ENCODE results near the gene TMEM59. TPM values are rescaled to one million over a fixed set of nuclear protein-coding genes. Genes with fewer than 3 reads are reported as not detected.

Gene TMEM59
- total RNA-seq, 1 donor from 2014 or later: 225 TPM

- no peaks in the 10 kb centered on the region for H3K9me3 Mint-ChIP-seq
Measured at GRCh38 chr1:54084794-54085193, 31.8 kb upstream of the TMEM59 start.

GRCh38 chr1:54081306-54082270, 28.6 kb upstream of the TMEM59 start:
- no peaks in the 10 kb centered on the region for H3K36me3 Mint-ChIP-seq
- TF ChIP-seq CTCF (IDR thresholded peaks at IDR 0.05; ENCODE audit: unreplicated experiment): peak; percentile 50
- no peaks in the 10 kb centered on the region for H3K27me3 Mint-ChIP-seq (ENCODE audit: low read depth)
- H3K27ac Mint-ChIP-seq: no peak overlapping the region
- H3K4me1 Mint-ChIP-seq: no peaks in the 10 kb centered on the region
- no peak overlapping the region for H3K4me3 Mint-ChIP-seq
- DNase-seq (ENCODE audit: low spot score in 2 of 2, unreplicated experiment in 2 of 2): peak in 1 of 2 experiments; percentile 46
- no peaks in the 10 kb centered on the region for H3K9me3 Mint-ChIP-seq

More at GRCh38 chr1:54084794-54085193, 31.8 kb upstream of the TMEM59 start:
- no peak for TF ChIP-seq CTCF (IDR thresholded peaks at IDR 0.05; ENCODE audit: unreplicated experiment)
- Mint-ChIP-seq H3K27ac (no peak overlapping the region), H3K4me1 (no peaks in the 10 kb centered on the region), H3K36me3 (no peaks in the 10 kb centered on the region), H3K4me3 (no peak overlapping the region), H3K27me3 (ENCODE audit: low read depth) (no peaks in the 10 kb centered on the region)
- DNase-seq (ENCODE audit: low spot score in 2 of 2, unreplicated experiment in 2 of 2): no peak

GRCh38 chr1:54080598-54081049, 27.6 kb upstream of the TMEM59 start:
- H3K36me3 Mint-ChIP-seq: no peaks in the 10 kb centered on the region
- no peak for TF ChIP-seq CTCF (IDR thresholded peaks at IDR 0.05; ENCODE audit: unreplicated experiment)
- H3K27ac Mint-ChIP-seq: no peak overlapping the region
- H3K4me1 Mint-ChIP-seq: no peaks in the 10 kb centered on the region
- no peak overlapping the region for H3K4me3 Mint-ChIP-seq
- H3K27me3 Mint-ChIP-seq (ENCODE audit: low read depth): no peaks in the 10 kb centered on the region
- H3K9me3 Mint-ChIP-seq: no peaks in the 10 kb centered on the region
- no peak for DNase-seq (ENCODE audit: low spot score in 2 of 2, unreplicated experiment in 2 of 2)

GRCh38 chr1:54077359-54077758, 24.4 kb upstream of the TMEM59 start:
- no peaks in the 10 kb centered on the region for H3K27me3 Mint-ChIP-seq (ENCODE audit: low read depth)
- H3K36me3 Mint-ChIP-seq: no peaks in the 10 kb centered on the region
- H3K9me3 Mint-ChIP-seq: no peaks in the 10 kb centered on the region
- no peaks in the 10 kb centered on the region for H3K4me1 Mint-ChIP-seq
- H3K27ac Mint-ChIP-seq: no peak overlapping the region
- H3K4me3 Mint-ChIP-seq: no peak overlapping the region
- no peak for DNase-seq (ENCODE audit: low spot score in 2 of 2, unreplicated experiment in 2 of 2)
- TF ChIP-seq CTCF (IDR thresholded peaks at IDR 0.05; ENCODE audit: unreplicated experiment): no peak

- DNase-seq (ENCODE audit: low spot score in 2 of 2, unreplicated experiment in 2 of 2): no peak
- Mint-ChIP-seq H3K27me3 (ENCODE audit: low read depth) (no peaks in the 10 kb centered on the region), H3K4me1 (no peaks in the 10 kb centered on the region), H3K9me3 (no peaks in the 10 kb centered on the region), H3K4me3 (no peak overlapping the region), H3K27ac (no peak overlapping the region), H3K36me3 (peaks cover 7% of the 10 kb centered on the region)
- TF ChIP-seq CTCF (IDR thresholded peaks at IDR 0.05; ENCODE audit: unreplicated experiment): peak; percentile 43
Measured at GRCh38 chr1:54070171-54070837, 17.3 kb upstream of the TMEM59 start.
